GM18870 (cell line): ENCODE data around the gene USP48.

Source experiments
- ATAC-seq: cut with Tn5 transposase; IDR thresholded peaks from one replicate; pipeline ENCODE4 v1.9.1; 2021; ENCODE audit warnings: moderate library complexity; ENCODE audit not compliant: unreplicated experiment

USP48 gene

GRCh38 chr1:21657456-21658190 lies 125.3 kb downstream of the USP48 start:
- ATAC-seq = no peak

DNA sequence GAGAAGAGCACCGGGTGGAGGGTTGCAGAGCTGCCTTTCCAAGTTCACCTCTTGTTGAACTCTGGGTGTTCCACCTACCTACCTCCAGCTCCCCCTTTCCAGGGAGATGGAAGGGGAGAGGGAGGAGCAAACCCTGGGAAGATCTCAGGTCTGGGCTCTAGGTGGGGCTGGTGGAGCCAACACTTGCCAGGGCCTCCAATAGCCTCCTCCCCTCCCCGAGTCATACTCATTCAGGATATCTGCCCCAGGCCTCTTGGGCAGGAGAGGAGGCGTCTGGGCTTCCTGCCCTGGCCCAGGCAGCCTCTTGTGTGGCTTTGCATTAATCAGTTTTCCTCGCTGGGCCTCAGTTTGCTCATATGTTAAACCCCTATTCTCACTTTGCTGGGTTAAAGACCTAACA lies 127.2 kb downstream of the USP48 start:
- ATAC-seq = no peak

DNA sequence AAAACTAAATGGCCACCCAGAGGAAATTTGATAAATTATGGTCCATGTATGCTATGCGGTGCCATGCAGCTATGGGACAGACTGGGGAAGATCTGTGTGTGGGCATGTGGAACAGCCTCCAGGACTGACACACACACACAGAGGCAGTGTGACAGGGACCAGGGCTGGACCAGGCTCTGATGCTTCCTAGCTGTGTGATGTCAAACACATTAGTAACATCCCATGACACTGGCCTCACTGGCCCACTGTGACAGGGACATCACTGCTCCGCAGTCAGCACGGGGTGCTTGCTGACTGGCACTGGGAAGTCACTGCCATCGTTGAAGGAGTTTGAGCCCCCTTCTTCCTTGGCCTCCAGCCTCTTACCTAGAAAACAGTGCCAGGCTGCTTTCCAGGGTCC lies 127.7 kb downstream of the USP48 start:
- no peak for ATAC-seq

DNA sequence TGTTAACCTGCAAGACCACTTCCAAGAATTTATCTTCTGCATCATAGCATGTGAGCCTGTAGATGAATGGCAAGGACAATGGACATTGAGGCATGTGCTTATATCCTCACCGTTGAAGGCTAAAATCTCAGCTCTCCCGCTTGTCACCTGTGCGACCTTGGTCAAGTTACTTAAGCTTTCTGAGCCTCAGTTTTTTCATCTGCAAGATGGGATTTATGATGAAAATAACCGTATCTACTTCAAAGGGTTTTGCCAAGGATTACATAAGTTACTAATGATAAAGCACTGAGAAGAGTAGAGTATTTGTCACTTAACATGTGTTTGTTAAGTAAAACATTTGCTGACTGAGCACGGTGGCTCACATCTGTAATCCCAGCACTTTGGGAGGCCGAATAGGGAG lies 128.7 kb downstream of the USP48 start:
- no peak for ATAC-seq

DNA sequence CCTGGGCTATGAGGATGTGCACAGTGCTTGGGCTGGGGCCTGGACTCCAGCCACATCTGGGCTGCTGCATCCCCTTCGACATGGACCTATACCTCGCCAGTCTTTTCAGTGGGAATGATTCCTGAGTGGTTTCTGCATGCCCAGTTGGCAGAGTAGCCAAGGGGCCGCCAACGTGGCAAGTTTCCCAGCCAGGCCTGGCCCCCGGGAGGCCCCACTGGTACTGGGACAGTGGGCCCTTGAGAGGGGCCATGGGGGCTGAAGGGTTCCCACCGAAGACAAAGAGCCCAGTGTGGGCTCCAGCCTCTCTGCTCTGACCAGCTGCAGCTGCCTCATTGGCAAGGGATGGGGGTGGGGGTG lies 129.2 kb downstream of the USP48 start:
- ATAC-seq = no peak

GRCh38 chr1:21652937-21653743 lies 129.8 kb downstream of the USP48 start:
- no peak for ATAC-seq

GRCh38 chr1:21652101-21652936 lies 130.6 kb downstream of the USP48 start:
- no peak for ATAC-seq

DNA sequence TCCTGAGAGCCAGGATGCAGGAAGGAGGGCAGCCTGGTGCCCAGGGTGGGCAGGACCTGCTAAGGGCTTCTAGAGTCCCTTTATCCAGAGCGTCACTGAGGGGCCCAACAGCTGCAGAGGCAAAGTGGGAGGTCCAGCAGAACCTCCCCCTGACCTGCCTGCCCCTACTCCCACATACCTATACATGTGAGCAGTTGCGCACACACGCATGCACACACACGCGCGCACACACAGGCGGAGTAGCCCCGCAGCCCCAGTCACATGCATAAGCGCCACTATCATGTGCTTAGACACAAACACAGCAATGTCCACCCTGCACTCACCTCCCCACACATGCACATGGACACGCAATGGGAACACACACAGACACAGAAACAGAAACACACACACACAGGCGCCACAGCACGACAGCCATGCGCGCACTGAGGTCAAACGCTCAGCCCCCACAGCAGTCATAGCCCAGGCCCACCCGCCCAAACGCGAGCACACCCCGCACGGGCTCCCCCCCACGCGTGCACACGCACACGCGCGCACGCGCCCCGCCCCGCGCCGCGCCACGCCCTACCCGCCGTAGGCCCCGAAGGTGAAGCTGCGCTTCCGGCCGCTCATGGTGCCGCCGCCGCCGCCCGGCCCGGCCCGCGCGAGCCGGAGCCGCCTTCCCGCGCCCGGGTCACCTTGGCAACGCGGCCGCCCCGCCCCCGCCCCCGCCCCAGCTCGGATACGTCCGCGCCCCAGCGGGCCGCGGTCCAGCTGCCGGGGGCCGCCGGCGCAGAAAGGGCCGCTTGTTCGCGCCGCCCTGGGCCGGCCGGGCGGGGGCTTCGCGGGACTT lies 131.5 kb downstream of the USP48 start:
- ATAC-seq = no peak

GRCh38 chr1:21650400-21650799 lies 132.5 kb downstream of the USP48 start:
- ATAC-seq = no peak

DNA sequence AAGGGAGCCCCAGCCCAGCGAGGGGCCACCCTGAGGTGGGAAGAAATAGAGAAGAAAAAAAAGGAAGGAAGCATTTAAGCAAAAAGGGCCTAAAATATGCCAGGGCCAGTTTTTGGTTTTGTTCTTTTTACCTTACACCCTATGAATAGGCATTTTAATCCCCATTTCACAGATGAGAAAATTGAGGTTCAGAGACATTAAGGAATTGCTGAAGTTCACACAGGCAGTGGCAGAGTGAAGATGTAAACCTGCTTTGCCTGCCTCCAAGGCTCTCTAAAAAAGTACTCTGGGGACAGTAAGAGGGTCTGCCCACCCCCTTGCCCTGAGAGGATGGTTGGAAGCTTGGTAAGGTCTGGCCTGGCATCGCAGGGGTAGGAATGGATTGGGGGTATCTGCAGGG lies 133.6 kb downstream of the USP48 start:
- no peak for ATAC-seq

DNA sequence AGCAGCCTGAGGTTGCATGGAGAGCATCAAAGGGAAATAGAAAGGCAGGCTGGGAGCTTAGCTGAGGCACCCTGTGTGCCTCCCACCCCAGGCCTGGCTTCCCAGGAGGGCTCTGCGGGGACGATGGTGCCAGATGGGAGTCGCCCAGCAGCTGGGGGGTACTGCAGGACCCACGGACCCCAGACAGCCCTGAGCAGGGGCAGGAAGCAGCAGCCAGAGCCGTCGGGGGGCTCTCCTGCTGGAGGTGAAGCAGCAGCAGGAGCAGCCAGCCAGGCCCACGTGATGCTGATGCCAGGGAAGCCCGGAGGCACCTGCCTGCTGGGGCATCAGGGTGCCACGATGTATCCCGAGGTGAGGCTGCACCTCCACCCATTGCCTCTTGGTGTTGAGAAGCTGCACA lies 134.2 kb downstream of the USP48 start:
- ATAC-seq = no peak

GRCh38 chr1:21648352-21648730 lies 134.6 kb downstream of the USP48 start:
- ATAC-seq = no peak

DNA sequence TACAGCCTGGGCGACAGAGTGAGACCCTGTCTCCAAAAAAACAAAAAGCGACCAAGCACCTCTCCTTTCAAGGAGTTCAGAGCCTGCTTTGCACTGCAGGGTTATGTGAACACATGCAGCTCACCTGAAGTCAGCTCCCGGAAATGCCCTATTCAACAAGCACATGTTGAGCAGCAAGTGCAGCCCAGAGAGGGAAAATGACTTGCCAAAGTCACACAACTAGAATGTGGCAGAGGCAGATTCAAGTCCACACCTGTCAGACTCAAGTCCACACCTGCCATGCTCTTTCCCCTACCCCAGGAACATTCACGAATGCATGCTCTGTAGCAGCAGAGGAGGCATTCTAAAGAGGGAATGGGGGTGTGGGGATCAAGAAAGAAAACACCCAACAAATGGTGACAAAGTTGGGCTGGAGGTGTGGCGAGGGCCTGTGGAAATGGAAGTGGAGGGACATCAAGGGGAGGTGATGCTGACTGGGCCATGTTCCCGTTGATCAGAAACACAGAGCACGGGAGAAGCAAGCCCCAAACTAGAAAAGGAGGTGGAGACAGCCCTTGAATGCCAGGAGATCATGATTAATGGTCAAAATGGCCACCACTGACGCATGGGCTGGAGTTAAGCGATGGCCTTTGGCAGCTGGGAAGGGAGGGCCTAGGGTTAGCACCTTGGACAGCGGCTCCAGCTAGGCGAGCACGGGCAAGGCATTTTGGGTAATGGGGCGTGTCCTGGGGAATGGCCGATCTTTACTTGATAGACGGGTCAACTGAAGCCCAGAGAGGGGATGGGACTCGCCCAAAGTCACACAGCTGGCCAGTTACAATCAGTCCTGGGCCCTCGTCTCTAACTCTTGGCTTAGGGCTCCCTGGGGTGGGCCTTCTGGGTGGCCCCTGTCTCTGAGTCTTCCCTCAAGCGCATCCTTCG lies 135.3 kb downstream of the USP48 start:
- ATAC-seq = no peak

GRCh38 chr1:21645550-21645949 lies 137.4 kb downstream of the USP48 start:
- no peak for ATAC-seq

DNA sequence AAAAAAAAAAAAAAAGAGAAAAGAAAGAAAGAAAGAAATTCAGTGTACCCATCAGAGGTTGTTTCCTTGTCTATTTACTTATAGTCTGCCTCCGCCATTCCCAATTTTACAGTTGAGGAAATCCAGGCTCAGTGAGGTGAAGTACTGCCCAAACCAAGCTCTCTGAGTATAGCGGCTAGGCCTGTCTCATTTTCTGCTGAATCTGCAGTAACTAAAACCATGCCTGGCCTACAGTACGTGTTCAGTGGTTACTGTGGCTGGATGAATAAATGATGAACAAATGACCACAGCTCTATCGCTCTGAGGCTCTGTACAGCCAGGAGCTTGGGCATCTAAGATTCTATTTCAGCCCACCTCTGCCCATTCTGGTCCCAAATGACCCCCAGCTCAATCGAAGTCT lies 138.0 kb downstream of the USP48 start:
- ATAC-seq = no peak

- ATAC-seq = no peak
Observed at GRCh38 chr1:21644348-21644747, 138.6 kb downstream of the USP48 start.

DNA sequence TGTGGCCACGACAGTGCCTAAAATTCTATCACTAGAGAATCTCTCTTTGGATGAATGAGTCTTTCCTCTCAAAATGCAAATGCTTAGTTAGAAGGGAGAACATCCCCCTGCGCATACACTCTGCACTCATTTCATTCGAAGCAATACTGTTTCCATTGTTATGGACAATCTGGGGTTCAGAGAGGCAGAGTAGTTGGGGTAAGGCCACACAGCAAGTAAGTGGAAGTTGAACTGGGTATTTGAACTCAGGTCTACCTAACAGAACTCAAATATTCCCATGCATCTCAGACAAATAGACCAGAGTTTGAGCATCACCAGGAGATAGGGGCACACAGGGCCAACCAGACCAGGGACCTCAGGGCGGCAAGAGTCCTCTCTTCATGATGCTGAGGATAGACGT lies 139.3 kb downstream of the USP48 start:
- ATAC-seq = no peak

DNA sequence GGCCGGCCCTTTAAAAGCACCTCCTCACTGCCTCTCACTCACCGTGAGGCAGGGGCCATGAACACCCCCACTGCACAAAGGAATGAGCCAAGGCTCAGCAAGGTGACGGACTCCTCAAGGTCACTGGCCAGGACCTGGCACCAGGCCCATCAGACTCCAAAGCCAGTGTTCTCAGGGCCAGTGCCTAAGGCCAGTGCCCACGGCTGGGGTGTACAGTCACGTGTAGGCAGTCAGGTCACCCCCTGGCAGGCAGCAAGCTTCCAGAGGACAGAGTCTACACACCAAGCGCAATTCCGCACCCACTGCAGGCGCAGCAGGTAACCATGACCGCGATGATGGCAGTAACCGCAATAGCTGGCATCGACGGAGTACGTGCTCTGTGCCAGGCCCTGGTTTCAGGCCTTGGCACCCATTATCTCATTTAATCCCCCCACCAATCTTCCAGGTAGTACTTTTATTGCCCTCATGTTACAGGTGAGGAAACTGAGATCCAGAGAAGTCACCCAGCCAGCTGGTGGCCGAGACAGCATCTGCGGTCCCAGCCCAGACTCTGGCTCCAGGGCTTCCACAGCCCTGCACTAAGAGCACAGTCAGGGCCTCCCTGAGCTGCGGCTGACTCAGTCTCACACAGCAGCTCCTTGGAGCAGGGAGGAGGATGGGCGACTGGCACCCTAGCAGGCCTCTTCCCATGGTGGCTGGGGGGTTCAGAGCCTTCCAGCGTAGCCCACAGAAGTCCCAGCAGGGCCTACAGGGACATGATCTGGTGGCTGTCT lies 140.8 kb downstream of the USP48 start:
- no peak for ATAC-seq

- ATAC-seq = no peak
Observed at GRCh38 chr1:21641537-21641936, 141.4 kb downstream of the USP48 start.
